Breast epithelium (tissue), 4 donors: ENCODE data around the gene NR6A1. TPM values are rescaled to one million over a fixed set of nuclear protein-coding genes. Genes with fewer than 3 reads are reported as not detected.

ENCODE experiments used
- DNase-seq, 2 donors: peaks; one replicate each; pipeline ENCODE4 v3.0.0-alpha.2; 2019; ENCODE audit warnings: low spot score in 2 of 2
- H3K27ac ChIP-seq, 2 donors: fragments of 200-600 bp; sonication (generic) in 1 of 2; one replicate each; pipeline ENCODE4 v1.5.1; 2016 to 2019; ENCODE audit warnings: mild to moderate bottlenecking in 1 of 2
- H3K27me3 ChIP-seq, 2 donors: fragments of 200-600 bp; sonication (generic) in 1 of 2; one replicate each; pipeline versions ENCODE4 v1.5.1 to v1.6.0; 2017 to 2019; ENCODE audit warnings: control low read depth in 1 of 2, mild to moderate bottlenecking in 1 of 2
- H3K36me3 ChIP-seq: fragments of 200-600 bp; one replicate; pipeline ENCODE4 v1.5.1; 2019
- H3K4me1 ChIP-seq, 2 donors: fragments of 200-600 bp; sonication (generic); one replicate each; pipeline ENCODE4 v1.5.1; 2016 to 2019; ENCODE audit warnings: control low read depth in 1 of 2
- H3K4me3 ChIP-seq, 3 donors: fragments of 200-600 bp; sonication (generic); 1 replicate in 2 of 3; 2 replicates in 1 of 3; pipeline ENCODE4 v1.5.1; 2016 to 2019; ENCODE audit warnings: mild to moderate bottlenecking in 3 of 3, moderate library complexity in 2 of 3
- H3K9me3 ChIP-seq, 2 donors: fragments of 200-600 bp; sonication (generic) in 1 of 2; one replicate each; pipeline ENCODE4 v1.5.1; 2016 to 2019; ENCODE audit warnings: control low read depth in 1 of 2
- POLR2A ChIP-seq: fragments of 450-650 bp; IDR thresholded peaks from one replicate; pipeline ENCODE4 v1.6.1; 2016; ENCODE audit warnings: antibody characterized with exemption, mild to moderate bottlenecking, moderate library complexity
- POLR2AphosphoS5 ChIP-seq, 3 donors: sonication (generic); formaldehyde crosslinking; IDR thresholded peaks; one replicate each; pipeline ENCODE4 v1.6.1; 2017; ENCODE audit warnings: antibody characterized with exemption in 3 of 3
- intact Hi-C: fragments of 100-400 bp; cut with DNase I; formaldehyde crosslinking; loops from one replicate; pipeline ENCODE4 v1.15.1; 2023; ENCODE audit warnings: low total_unique reads
- total RNA-seq, 3 donors: library from RNA; depleted of rRNA; stranded (reverse); fragments of >200 nt; gene quantifications; one replicate each; pipeline ENCODE4 v1.1.0, GENCODE V29; 2016
- TF ChIP-seq, protein P1 (sequence below), 3 donors: fragments of 450-650 bp; IDR thresholded peaks; one replicate each; pipeline ENCODE4 v1.5.1; 2016 to 2017; ENCODE audit warnings: antibody characterized with exemption in 3 of 3, mild to moderate bottlenecking in 3 of 3, moderate library complexity in 3 of 3

Gene NR6A1
- total RNA-seq, 3 donors from 2014 or later: 1.3 to 5.3 (median 3.9) TPM

DNA sequence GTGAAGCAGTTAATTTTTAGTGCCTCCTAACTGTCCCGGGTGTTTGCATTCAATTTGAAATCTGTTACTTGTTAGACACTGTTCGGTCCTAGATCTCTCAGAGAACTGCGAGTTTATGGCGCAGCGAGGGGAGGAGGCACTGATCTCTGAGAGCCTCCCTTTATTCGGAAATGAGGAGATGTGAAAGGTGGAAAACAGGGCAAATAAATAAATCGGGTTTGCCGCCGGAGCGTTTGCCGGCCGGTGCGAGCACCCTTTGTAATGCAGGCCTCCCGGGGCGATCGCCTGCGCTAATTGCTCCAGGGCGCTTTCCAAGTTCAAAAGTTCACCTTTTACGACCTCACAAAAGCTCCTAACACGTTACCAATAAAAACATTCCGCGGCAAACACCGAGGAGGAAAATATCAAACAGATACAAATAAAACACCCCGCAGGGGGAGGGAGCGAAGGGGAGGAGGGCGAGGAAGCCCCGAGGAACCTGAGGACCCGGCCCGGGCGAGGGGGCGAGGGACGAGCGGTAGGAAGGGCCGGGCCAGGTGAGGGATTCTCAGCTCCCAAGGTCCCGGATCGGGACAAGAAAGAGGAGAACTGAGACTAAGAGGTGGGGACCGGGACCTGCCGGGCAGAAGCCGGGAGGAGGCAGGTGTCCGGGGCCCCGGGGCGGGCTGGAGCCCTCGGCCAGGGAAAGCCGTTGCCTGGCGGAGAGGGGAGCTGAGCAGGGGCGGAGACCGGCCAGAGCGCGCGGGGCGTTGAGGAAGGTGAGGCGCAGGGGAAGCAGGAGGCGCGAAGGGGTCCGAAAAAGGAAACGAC lies 1.4 kb downstream of the NR6A1 start:
- intact Hi-C loops: loop anchor here (10.0 kb wide), 1 partner anchor 765 kb away; no protein-coding TSS in a partner anchor
- TF ChIP-seq POLR2A: no peak
- Histone ChIP-seq H3K4me3 (peak overlapping the region; percentile 80 to 91 (median 90)), H3K27me3 (peaks cover 0 to 8% of the 10 kb centered on the region in 2 donors), H3K27ac (peak overlapping the region; percentile 39 to 82), H3K9me3 (no peaks in the 10 kb centered on the region), H3K36me3 (no peaks in the 10 kb centered on the region), H3K4me1 (no peaks in the 10 kb centered on the region)
- DNase-seq: no peak

DNA sequence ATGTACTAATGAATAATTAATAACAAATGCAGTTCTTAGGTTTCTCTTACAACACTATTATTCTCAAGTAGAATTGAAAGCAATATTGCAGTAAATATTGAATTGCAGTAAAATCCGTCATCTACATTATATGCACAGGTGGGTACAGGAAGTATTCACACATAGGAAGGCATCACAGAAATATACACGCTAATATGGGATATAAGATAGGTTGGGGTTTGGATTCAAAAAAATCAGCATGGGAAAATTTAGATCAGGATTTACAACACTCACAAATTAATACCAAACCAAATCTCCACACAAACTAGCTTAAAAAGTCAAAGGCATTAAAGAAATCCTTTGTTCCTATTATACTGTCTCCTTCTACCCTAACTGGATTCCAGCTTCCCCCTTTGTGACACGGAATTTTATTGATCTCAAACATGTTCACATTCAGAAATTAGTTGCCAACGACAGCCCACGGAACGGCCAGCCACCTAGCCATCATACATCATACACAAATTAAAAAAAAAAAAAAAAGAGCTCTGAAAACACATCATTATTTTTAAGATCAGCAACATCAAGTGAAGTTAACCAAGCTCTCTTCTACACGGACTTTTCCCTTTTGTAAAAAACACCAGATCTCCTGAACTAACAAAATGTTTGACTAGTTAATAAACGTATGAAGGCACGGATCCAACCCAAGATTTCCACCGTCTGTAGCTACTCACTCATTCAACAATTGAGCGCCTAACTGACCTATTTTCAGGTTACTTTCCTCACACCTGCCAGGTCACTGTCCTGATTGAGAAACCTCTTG lies 2.2 kb downstream of the NR6A1 start:
- peaks cover 0 to 8% of the 10 kb centered on the region in 2 donors for H3K27me3 ChIP-seq
- TF ChIP-seq, protein P1, sequence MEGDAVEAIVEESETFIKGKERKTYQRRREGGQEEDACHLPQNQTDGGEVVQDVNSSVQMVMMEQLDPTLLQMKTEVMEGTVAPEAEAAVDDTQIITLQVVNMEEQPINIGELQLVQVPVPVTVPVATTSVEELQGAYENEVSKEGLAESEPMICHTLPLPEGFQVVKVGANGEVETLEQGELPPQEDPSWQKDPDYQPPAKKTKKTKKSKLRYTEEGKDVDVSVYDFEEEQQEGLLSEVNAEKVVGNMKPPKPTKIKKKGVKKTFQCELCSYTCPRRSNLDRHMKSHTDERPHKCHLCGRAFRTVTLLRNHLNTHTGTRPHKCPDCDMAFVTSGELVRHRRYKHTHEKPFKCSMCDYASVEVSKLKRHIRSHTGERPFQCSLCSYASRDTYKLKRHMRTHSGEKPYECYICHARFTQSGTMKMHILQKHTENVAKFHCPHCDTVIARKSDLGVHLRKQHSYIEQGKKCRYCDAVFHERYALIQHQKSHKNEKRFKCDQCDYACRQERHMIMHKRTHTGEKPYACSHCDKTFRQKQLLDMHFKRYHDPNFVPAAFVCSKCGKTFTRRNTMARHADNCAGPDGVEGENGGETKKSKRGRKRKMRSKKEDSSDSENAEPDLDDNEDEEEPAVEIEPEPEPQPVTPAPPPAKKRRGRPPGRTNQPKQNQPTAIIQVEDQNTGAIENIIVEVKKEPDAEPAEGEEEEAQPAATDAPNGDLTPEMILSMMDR (IDR thresholded peaks at IDR 0.05): no peak

DNA sequence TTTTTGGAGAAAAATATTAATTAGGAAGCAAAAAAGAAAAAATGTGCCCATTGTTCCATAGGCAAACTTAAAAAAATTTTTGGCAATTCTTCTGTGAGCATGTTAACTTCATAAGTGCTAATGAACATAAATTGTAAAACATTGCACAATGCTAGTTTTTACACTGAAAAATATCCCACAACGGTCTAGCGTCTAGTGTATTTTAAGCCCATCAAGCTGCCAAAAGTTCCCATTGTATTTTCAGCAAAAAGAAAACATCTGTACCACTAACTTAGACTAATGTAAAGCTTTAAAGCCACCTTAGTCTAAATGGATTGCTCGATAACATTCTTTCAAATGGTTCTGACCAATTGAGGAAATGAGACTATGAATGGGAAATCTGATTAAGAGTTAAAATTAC lies 2.8 kb downstream of the NR6A1 start:
- H3K4me3 ChIP-seq: no peak overlapping the region
- DNase-seq: no peak
- no peaks in the 10 kb centered on the region for H3K36me3 ChIP-seq
- intact Hi-C loops: no loop called here
- TF ChIP-seq POLR2A (no peak), POLR2AphosphoS5 (IDR thresholded peaks at IDR 0.05) (no peak)
- TF ChIP-seq, protein P1 (IDR thresholded peaks at IDR 0.05): no peak
- H3K9me3 ChIP-seq: no peaks in the 10 kb centered on the region
- no peak overlapping the region for H3K27ac ChIP-seq
- H3K4me1 ChIP-seq: no peaks in the 10 kb centered on the region
- H3K27me3 ChIP-seq: peaks cover 0 to 8% of the 10 kb centered on the region in 2 donors

More for the DNA sequence above, 2.2 kb downstream of the NR6A1 start:
- Histone ChIP-seq H3K4me3 (peak overlapping the region in 2 of 3 donors; percentile 90 to 91), H3K4me1 (no peaks in the 10 kb centered on the region), H3K27ac (peak overlapping the region; percentile 39 to 82), H3K9me3 (no peaks in the 10 kb centered on the region), H3K36me3 (no peaks in the 10 kb centered on the region)
- intact Hi-C loops: no loop called here
- DNase-seq: no peak

DNA sequence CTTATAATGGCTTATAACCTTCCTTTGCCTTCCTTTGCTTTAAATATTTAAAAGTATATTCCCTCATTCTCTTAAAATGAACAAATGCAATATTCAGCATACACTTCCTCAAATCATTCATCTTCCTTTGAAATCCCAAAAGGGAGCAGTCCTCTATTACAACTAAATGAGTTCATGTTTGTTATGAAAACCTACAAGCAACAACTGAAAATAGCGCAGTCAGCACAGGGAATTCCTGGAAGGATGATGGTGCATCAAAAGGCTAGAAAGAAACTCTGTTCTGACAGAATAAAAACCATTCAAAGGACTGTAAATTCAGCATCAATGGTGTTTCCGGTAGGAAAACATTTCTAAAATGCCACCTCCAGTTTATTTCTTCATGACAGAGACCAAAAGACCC lies 3.3 kb downstream of the NR6A1 start:
- no peak for TF ChIP-seq POLR2A
- TF ChIP-seq, protein P1 (IDR thresholded peaks at IDR 0.05): no peak
- TF ChIP-seq POLR2AphosphoS5 (IDR thresholded peaks at IDR 0.05): no peak

DNA sequence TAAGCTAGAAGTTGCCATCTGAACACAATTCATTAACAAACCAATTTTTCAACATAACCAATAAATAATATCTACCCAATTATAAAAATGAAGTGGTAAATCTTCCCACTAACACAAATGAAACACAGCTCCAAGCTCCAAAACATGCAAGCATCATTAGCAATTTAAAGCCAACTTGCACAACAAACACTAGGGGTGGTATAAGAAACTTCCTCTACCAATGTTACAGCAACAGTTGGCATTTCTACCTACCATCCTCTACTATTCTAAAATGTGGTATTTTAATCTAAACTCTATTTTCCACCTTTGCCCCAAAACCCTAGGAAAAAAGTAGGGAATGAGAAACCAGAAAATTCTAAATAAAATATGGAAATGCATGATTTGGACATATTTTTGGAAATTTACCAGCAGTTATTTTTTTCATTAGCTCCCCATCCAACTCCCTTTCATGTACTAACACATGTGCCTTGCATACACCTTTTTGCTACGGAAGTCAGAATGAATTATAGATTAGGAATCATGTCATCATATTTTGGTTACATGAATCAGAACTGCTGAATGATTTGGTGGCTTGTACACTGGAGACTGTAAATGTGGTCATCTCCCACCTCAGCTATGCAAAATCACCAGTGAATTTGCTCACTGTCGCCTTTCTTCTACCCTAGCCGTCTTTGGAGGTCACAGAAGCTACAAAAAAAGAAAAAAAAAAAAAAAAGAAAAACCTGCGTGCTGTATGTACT lies 4.1 kb downstream of the NR6A1 start:
- Histone ChIP-seq H3K36me3 (no peaks in the 10 kb centered on the region), H3K9me3 (no peaks in the 10 kb centered on the region), H3K27ac (no peak overlapping the region), H3K4me1 (no peaks in the 10 kb centered on the region), H3K27me3 (peaks cover 0 to 14% of the 10 kb centered on the region in 2 donors), H3K4me3 (no peak overlapping the region)
- TF ChIP-seq POLR2AphosphoS5 (IDR thresholded peaks at IDR 0.05) (no peak), POLR2A (no peak)
- TF ChIP-seq, protein P1 (IDR thresholded peaks at IDR 0.05): no peak
- no peak for DNase-seq
- intact Hi-C loops: no loop called here

More for the DNA sequence above, 3.3 kb downstream of the NR6A1 start:
- Histone ChIP-seq H3K27me3 (peaks cover 0 to 8% of the 10 kb centered on the region in 2 donors), H3K36me3 (no peaks in the 10 kb centered on the region), H3K9me3 (no peaks in the 10 kb centered on the region), H3K27ac (no peak overlapping the region), H3K4me3 (no peak overlapping the region), H3K4me1 (no peaks in the 10 kb centered on the region)
- no peak for DNase-seq
- intact Hi-C loops: no loop called here
